HepG2 (cell line): Measurements from ENCODE around the gene EPS8. TPM values are rescaled to one million over a fixed set of nuclear protein-coding genes. Genes with fewer than 3 reads are reported as not detected.
A peak's percentile ranks its signal among the peaks of the same experiment; 100 is the strongest.

Experiments used
- DPF2 ChIP-seq: sonication (generic); formaldehyde crosslinking; IDR thresholded peaks from 2 replicates; pipeline ENCODE4 v1.4.0; 2020; ENCODE audit warnings: mild to moderate bottlenecking, low read depth, missing genetic modification reagents, borderline replicate concordance
- HIVEP1 ChIP-seq: sonication (generic); formaldehyde crosslinking; IDR thresholded peaks from 2 replicates; pipeline ENCODE4 v1.4.0; 2020; ENCODE audit warnings: mild to moderate bottlenecking, missing genetic modification reagents
- HMGXB4 ChIP-seq, 2 experiments: sonication (generic) in 1 of 2; formaldehyde crosslinking in 1 of 2; IDR thresholded peaks; 2 replicates each; pipeline versions ENCODE4 v1.4.0 to v1.6.1; 2018 to 2020; ENCODE audit warnings: missing genetic modification reagents in 2 of 2, borderline replicate concordance in 1 of 2, low read depth in 1 of 2, mild to moderate bottlenecking in 1 of 2, missing biosample characterization in 1 of 2
- IRF1 ChIP-seq: sonication (generic); formaldehyde crosslinking; IDR thresholded peaks from 2 replicates; pipeline ENCODE4 v1.4.0; 2020; ENCODE audit warnings: low read depth, mild to moderate bottlenecking, missing genetic modification reagents
- PATZ1 ChIP-seq: sonication (generic); formaldehyde crosslinking; IDR thresholded peaks from 2 replicates; pipeline ENCODE4 v1.4.0; 2020; ENCODE audit warnings: missing genetic modification reagents
- SOX5 ChIP-seq: IDR thresholded peaks from 2 replicates; pipeline ENCODE4 v1.6.1; 2016; ENCODE audit warnings: borderline replicate concordance
- TCF7 ChIP-seq: sonication (generic); IDR thresholded peaks from 2 replicates; pipeline ENCODE4 v1.6.1; 2016; ENCODE audit warnings: antibody characterized with exemption, low read depth
- THAP11 ChIP-seq: IDR thresholded peaks from 2 replicates; pipeline ENCODE4 v1.6.1; 2016; ENCODE audit warnings: missing biosample characterization, missing genetic modification reagents
- TRIM24 ChIP-seq: sonication (generic); formaldehyde crosslinking; IDR thresholded peaks from 2 replicates; pipeline ENCODE4 v1.8.0; 2022; ENCODE audit warnings: mild to moderate bottlenecking, missing genetic modification reagents
- ZFAT ChIP-seq: sonication (generic); formaldehyde crosslinking; conservative IDR thresholded peaks from 2 replicates; pipeline ENCODE4 v1.8.1; 2023; ENCODE audit warnings: missing genetic modification reagents, inconsistent platforms
- ZFP90 ChIP-seq: sonication (generic); formaldehyde crosslinking; IDR thresholded peaks from 2 replicates; pipeline ENCODE4 v1.8.0; 2022; ENCODE audit warnings: missing genetic modification reagents, mild to moderate bottlenecking, inconsistent platforms, borderline replicate concordance
- polyA plus RNA-seq, 8 experiments: library from polyadenylated mRNA; depleted of rRNA in 3 of 8; stranded (reverse) in 7 of 8; unstranded in 1 of 8; fragments of >200 nt; fragmentation: Illumina TruSeq in 4 of 8; extraction: Trizol in 4 of 8; gene quantifications; 2 replicates each; pipeline versions ENCODE4 v1.2.1 to v1.2.3, GENCODE V29; 2011 to 2016; ENCODE audit warnings: low read depth in 4 of 8, missing spikeins in 1 of 8, mixed read lengths in 1 of 8; ENCODE audit not compliant: insufficient read depth in 1 of 8
- total RNA-seq, 5 experiments: library from RNA; depleted of rRNA; stranded (reverse); fragments of >200 nt; fragmentation: Illumina TruSeq; extraction: Trizol; gene quantifications; 2 replicates each; pipeline ENCODE4 v1.2.3, GENCODE V29; 2016; ENCODE audit warnings: low read depth in 1 of 5

Gene EPS8
- total and polyA plus RNA-seq, 2 of the 13 experiments (the other 11 are each of a cell fraction or from before 2014, with no cell fraction given), result 37.1 to 43.4 TPM

GRCh38 chr12:15797818-15798217, 8.6 kb upstream of the EPS8 start (continued):
- no peak for TF ChIP-seq PATZ1 (CRISPR knock-in tag)
- TF ChIP-seq TRIM24 (CRISPR knock-in tag), result no peak
- TF ChIP-seq ZFAT (CRISPR knock-in tag), result peak; percentile 95; the same call in 1 of the 2 replicates
- no peak for TF ChIP-seq THAP11 (CRISPR knock-in tag)
- TF ChIP-seq HMGXB4 (CRISPR knock-in tag; IDR thresholded peaks at IDR 0.05; ENCODE audit: borderline replicate concordance in 1 of 2, low read depth in 1 of 2), result no peak
- no peak for TF ChIP-seq IRF1 (CRISPR knock-in tag)
- no peak for TF ChIP-seq TCF7
- TF ChIP-seq SOX5 (CRISPR knock-in tag), result peak; percentile 62; the same call in 1 of the 2 replicates
- TF ChIP-seq DPF2 (CRISPR knock-in tag), result no peak
- no peak for TF ChIP-seq ZFP90 (CRISPR knock-in tag)
- TF ChIP-seq HIVEP1, result no peak
